CD4-positive, alpha-beta T cell treated with Interleukin-15 for 4 hours (primary cell): ENCODE data around the gene MCIDAS.

Source experiments
- DNase-seq: peaks from one replicate; pipeline ENCODE4 v3.0.0-alpha.2; 2020; ENCODE audit warnings: low spot score

Gene MCIDAS

DNA sequence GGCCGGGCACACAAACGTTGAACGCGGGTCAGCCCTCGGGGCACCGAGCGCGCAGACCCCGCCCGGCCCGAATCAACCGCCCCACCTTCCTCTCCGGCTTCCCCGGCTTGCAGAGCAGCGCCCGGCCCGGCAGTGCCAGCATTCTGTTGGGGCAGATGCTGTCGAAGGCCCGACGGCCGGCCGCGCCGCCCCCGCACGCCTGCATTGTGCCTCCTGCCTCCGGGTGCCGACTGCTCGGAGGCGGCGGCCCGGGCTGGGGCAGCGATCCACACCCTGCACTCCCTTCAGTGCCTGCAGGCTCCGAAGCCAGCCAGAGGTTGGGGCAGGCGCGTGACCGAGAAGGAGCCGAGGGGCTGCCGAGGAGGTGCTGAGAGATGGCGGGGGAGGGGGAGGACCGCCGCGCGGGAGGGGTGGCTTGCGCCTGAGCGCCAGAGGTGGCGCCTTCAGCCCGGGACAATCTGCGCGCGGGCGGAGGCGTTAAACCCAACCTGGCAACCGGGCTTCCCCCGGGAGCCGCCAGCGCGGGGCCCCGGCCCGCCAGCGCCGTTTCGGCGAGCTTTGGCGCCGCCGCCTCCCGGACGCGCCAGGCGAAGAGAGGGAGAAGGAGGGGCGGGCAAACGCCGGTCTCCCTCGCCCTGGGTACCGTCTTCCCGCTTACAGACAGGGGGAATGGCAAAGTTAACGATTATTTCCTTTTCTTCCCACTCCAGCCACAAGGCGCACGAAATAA, at the start of gene MCIDAS:
MCIDAS (minus strand) TSS at position 382 of the 730 bp plus-strand sequence; CDS start at position 205, 177 bp downstream.
- DNase-seq, result no peak

DNA sequence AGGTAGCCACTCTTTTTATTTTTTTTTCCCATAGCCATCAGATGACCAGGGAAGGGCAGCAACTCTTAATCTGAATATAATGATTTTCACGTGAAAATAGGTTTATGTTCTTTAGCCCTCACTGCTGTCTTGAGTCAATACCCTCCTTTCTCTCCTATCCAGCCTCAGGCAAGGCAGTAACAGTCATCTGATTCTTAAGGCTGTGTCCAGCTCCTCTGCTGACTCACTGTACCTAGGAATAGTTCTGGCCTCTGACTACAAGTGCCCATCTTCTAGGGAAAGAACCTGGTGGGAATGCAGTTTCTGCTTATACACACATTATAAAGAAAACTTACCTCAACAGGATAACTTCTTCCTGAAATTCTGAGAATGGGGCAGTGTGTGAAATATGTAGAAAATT, 49.7 kb upstream of the MCIDAS start:
- no peak for DNase-seq

DNA sequence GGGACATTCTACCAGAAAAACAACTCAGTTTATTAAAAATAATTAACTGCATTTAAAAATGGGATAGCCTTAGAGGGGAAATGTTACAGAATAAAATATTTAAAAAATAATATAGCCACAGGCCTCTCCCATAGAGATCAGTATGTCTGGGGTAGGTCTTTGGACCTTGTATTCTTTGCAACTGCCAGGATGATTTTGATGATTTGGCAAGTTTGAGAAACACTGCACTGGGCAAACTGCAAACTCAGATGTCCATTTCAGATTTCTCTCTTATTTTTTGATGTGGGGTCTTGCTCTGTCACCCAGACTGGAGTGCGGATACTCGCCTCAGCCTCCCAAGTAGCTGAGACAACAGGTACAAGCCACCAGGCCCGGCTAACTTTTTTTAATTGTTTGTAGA, 31.2 kb upstream of the MCIDAS start:
- DNase-seq, result no peak

DNA sequence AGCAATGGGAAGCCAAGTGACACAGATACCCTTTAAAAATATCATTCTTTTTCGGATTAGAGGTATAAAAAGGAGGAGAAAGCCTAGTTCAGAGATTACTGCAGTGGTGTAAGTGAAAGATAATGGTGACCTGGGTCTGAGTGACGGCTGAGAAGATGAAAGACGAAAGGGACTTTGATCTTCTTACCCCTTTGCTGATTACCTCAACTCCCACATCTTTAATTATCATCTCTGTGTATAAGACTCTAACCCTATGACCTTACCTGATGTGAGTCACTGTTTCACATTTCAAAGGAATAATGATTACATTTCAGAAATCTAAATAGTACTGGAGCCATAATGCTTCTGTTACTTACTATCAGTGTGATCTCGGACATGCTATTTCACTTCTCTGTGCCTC, 27.7 kb upstream of the MCIDAS start:
- no peak for DNase-seq

DNA sequence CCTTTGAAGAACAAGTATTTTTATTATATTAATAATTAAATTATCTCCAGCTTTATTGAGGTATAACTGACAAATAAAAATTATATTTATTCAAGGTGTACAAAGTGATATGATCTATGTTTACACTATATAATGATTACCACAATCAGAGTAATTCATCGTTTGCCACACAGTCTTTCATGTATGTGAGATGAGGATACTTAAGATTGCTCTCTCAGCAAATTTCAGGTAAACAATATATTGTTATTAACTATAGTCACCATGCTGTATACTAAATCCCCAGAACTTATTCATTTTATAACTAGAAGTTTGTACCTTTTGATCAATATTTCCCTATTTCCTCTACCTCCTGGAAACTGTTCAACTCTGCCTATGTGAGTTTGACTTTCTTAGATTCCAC, 22.9 kb upstream of the MCIDAS start:
- no peak for DNase-seq

DNA sequence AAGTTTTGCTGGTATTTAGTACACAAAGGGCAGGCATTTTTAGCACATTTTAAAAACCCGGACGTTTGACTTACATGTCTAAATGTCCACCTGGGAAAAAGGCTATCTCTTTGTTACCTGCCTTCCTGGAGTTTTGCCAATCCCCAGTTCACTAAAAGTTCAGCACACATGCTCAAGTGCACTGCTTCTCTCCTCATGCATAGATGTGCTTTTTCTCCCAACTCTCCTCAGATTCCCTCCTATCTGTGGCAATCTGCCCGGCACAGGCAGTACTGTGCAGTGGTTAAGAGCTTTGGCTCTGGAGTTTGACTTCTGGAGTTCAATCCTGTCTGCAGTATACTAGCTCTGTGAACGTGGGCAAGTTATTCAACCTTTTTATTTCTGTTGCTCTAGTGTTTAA, 14.6 kb upstream of the MCIDAS start:
- no peak for DNase-seq

DNA sequence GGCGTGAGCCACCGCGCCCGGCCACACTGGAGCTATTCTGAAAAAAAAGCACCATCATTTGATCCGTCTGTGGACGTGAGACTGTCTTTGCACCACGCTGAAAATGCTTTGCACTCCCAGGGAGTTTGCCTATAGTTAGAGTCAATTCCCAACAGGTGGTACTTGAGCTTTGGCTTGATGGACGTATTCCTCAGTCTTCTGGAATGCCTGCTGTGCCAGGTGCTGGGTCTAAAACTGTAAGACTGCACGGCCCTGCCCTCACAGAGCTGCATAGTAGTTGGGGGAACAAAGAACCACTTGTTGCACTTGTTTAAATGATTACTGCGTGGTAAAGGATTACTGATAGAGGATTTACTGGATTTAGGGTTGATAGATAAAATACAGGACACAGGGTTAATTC, 9.7 kb upstream of the MCIDAS start:
- no peak for DNase-seq

DNA sequence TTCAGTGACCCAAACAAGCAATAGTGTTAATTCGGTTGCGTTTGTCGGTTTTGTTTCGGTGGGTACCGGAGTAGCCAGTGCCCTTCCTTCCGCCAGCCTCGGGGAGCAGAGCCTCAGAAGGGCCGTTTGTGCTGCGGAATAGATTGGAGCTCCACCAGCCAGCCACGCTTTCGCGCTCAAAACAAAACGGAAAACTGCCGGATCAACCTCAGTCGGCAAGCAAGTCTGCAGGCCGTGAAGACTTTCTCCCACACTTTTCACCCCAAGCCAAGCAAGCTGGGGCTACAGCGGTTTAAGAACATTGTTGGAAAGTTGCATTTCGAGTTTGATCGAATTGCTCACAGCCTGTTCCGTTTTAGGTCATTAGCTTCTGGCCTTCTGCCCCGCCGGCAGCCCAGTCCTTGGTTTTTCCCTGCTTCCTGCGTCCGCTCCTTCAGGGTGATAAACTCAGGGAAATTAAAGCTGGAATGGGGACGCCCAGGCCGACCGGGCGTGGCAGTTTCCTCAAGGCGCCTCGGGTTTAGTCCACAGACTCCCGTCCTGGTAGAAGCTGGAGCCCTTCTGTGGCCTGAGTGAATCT, 7.1 kb upstream of the MCIDAS start:
- no peak for DNase-seq

DNA sequence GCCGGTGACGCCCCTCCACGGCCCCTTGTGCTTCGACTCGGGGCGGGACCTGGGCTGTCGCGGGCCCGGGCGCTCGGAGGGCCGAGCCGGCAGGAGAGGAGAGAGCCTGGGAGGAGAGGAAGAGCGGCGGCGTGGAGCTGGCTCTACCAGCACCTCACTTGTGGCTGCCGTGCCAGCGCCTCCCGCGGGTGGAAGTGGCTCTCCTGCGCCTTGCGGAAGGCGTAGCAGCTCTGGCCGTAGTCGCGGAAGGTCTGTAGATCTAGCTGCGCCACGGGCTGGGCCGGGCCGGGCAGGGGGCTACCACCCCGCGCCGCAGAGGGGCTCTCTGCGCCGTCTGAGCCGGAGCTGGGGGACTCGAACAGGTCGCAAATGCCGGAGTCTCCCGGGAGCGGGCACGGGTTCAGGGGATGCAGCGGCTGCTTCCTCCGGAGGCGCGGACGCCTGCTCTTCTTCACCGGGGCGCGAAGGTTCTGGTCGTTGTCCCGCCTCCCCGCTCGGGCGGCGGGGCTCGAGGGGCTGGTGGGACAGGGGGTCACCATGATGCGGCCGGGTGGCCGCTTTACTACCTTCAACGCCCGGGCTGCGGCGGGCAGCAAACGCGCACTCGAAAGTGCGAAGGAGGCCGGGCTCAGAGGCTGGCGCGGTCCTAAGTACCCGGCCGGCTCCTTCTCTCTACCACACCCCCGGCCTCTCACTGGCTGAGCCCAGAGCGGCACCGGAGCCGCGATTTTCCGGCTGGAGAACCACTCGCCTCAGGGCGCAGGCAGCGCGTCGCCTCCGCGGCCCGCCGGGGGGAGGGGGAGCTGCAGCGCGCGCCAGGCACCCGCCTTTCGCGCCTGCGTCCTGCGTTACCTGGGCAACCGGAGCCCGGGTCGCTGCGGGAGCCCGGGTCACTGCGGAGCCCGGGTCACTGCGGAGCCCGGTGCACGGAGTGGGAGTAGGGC, 6.1 kb upstream of the MCIDAS start, which contains the start of gene CCNO:
CCNO (minus strand) TSS at position 624 of the 944 bp plus-strand sequence; CDS start at position 539, 85 bp downstream.
- DNase-seq, result peak; percentile 58

DNA sequence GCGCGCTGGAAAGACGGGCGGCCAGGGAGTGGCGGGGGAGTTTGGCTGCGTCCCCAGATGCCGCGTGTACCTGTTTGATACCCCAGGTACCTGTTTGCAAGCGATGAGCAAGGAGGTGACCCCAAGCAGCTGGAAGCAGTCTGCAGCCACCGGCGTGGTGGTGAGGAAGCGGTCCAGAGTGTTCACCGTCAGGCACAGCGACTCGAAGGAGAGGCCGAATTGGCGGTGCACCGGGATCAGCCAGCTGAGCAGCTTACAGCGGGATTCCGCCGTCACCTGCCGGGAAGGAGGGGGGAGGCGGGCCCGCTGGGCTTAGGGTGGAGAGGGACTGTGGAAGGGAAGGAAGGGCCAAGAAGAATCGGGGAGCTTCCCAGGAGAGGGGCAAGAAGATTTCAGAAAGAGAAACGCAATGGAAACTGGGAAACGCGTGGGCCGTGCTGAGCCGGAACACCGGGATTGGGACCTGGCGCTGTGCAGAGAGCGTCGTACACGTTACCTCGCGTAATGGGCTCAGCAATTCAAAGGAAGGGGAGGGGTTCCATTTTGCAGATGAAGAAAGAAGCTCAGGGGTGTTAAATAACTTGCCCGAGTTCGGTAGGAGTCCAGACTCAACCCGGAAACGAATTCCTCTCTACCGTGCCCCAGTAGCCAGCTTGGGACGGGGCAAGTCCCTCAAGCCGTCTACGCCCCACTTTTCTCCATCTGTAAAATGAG, 5.3 kb upstream of the MCIDAS start:
- no peak for DNase-seq

DNA sequence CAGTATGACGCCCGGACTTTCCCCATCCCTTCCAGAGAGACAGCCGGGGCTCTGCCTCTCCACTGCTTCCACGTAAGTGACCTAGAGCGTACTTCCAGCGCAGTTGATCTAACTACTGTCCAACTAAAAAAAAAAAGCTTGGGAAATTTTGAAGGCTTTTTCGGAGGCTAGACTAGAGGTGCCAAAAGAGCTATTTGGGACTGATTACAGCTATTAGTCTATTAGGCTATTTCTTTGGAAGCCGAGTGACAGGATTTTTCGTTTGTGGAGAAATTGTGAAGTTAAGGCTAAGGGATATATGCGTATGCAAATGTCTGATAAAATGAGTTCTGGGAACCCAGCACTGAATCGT, 4.8 kb upstream of the MCIDAS start:
- DNase-seq, result no peak

DNA sequence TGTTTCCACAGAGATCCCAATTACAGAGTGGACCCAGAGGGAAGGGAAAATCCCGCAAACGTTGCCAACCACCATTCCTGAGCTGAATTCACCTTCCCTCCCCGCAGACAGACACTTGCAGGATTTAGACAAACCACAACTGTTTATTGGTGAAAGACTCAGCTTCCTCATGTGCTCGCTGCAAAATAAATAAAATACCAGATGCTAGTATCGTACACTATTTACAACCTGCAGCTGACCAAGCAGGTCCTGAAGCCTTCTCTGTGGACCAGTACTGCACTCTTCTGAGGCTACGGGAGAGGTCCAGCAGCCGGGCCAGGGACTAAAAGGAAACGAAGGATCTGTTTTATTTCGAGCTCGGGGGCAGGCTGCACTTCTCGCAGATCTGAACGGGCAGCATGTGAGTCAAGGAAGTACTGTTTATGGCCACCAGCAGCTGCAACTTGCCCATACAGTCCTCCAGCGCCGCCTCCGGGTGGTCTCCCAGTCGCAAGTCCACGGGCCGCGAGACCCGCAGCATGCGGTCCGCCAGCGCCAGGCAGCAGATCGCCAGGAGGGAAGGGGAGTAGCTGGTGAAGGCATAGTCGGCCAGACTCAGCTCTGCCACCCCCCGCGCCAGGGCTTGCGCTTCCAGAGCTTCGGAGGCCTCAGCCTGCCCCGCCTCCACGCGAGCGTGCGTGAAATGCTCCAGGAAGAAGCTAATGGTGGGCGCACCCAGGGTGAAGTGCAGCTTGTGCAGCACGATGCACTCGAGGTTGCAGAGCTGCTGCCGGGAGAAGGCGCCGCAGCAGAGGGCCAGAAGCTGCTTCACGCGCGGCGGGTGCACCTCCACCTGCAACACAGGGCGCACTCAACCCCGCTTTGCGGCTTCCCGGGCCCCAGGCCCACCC, 4.2 kb upstream of the MCIDAS start:
- DNase-seq, result no peak

DNA sequence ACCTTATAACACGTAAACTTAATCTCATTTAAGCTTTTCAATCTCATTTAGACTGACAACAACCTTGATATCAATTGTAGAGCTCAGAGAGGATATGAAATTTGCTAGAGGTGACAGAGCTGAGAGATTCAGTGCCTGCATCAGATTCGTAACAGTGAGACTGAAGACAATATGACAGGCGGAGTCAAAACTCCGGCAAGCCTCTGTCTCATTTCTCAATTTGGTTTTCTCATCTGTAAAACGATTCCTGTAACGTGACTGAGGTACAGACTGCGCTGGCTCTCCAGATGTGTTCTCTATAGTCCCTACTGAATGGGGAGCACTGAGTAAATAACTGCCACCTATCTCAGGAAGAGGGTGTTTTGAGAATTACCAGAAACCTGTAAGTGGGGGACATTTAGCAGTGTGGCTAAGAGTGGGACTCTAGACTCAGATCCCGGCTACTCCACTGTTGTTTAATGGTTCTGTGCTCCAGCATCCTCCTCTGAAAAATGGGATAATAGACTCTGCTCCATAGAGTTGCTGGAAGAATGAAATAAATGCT, 3.0 kb upstream of the MCIDAS start:
- no peak for DNase-seq

DNA sequence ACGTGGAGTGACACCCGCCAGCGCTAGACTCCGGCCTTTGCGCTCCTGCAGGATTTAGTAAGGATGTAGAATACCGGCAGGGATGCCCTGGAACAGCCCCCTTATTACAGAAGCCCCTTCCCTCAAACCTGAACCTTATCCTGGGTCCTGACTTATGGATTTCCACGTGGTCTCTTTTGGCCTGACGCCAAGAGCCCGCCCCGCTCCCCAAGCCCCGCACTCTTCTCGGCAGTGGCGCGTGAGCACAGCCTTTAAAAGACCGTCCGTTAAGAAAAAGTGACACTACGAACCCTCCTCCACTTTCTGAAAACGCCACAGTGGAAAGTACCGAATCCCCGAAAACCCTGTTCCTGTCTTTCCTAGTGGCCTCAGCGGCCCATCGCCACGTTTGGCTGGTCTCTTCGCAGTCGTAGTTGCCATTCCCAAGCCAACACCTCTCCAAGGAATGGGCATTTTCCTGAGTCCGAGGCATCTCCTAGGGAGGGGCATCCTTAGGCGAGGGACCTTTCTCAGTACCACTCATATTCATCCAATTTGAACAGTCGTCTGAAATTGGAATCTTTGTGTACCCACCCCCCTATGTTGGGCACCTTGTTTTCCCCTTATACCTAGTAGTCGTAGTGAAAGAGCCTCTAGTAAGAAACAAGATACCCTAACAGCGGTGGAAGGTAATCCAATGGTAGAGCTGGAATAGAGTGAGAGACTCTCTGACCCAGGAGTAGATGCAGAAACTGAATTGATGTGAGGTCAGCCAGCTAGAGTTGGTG, 732 bp upstream of the MCIDAS start:
- no peak for DNase-seq

DNA sequence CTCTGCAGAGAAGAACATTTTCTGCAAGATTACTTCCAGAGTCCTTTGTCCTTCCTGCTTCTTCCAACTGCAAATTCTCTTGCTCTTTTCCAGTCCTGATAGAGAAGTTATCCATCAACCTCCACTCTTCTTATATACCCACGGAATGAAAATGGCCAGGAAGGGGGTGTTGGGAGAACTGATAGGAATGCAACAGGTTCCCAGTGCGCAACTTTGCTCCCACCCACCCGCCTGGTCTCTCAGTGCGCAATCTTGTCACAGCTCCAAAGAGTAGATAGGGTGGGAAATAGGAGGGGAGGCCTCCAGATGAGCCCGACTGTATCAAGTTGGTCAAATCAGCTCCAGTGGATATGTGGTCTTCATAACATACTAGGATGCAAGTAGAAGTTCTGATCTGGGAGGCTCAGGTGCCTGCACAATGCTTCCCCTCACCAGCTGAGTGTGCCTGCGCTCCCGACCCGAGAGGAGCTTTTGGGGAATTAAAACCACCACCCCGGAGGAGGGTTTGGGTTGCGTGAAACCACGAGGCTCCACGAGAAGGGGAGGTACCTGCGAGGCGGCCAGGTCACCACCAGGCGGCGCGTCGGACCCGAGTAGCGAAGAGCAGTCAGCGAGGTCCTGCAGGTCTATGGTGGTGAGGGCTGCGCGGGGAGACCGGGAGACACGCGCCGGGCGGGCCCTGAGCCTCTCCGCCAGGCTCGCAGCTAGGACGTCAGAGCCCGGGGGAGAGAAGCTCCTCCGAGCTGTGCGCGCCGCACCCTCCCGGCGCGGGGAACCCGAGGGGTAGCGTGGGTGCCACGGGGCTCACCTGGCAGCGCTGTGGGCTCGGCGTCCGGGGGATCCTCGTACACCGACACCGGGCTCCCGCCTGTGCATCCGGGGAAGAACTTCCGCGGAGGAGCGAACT, 835 bp downstream of the MCIDAS start:
- DNase-seq, result peak; percentile 24

DNA sequence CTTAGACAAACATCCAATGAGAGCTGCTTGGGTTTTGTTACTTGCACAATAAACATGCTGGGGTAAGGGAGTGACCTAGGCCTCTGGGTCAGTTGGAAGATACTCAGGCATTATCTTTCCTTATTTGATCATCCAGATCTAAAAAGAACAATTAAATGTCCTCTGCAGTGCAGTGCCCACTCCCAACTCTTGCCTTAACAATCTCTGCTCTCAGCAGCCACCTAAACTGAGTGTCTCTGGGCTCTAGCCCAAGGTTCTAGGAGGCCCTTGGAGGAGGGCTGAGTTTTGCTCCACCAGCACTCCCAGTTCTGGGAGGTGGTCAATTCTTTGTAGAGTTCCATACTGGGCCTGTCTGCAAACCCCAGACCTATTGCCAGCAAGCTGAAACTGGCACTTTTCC, 1.8 kb downstream of the MCIDAS start:
- no peak for DNase-seq

DNA sequence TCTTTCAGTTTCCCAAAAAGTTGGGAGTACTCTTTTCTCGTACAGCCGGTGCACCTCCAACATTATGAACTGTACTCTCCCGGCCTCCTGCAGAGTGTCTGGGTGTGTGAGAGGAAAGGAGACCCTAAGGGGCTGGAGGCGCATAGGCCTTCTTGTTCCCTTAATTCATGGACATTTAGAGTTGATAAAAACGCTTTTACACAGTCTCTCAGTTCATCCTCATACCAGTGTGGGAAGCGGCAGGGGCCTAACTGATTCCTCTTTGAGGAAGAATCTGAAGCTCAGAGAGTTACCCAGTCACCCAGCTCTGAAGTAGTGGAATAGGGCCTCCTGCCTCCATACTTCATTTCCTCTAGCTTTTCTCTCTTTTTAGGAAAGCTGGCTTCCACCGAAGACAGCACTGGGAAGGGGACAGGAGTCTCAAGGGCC, 3.3 kb downstream of the MCIDAS start:
- DNase-seq, result no peak

DNA sequence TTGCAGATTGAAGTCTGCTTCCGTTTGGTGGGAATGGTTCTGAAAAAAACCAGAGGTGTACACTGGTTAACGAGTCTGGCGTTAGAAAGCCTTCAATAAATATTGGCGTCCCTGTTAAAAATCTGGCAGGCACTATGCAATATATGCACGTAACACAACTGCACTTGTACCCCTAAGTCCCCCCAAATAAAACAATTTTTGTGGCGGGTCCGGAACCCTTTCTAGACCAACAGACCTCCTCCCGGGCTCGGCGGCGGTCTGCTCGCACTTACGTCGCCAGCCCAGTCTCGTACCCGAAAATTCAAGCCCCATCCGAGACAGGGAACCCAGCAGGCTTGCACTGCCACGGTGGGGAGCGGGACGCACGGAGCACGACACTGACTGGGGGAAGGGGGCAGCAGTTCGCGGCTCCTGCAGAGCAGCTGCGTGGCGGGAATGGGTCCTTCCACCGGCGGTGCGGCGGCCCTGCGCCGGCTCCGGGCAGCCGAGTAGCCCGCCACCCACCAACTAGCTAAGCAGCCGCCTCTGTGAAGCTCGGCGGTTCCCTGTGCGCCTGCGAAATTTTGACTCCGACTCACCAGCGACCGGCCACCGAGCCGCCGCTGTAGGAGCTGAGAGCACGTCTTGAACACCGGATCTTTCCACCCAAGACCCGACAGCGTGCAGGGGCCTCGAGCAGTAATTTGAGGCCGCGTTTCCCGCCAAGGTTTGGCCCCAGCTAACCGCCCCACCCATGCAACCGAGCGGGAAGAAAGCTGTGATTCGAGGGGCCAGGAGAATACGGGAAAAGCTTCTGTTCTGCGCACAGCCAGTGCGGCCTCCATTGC, 3.9 kb downstream of the MCIDAS start:
- DNase-seq, result no peak
